Endothelial cell (in vitro differentiated cells): ENCODE results near the gene TNFSF12. TPM values are rescaled to one million over a fixed set of nuclear protein-coding genes. Genes with fewer than 3 reads are reported as not detected.
A peak's percentile ranks its signal among the peaks of the same experiment; 100 is the strongest.

ENCODE experiments used
- DNase-seq: peaks from one replicate; pipeline ENCODE4 v3.0.0; 2021; ENCODE audit warnings: low spot score
- H3K27ac Mint-ChIP-seq: one replicate; pipeline ENCODE4 v1.8.0; 2021; ENCODE audit warnings: mixed read lengths, inconsistent platforms; ENCODE audit not compliant: unreplicated experiment
- H3K27me3 Mint-ChIP-seq: one replicate; pipeline ENCODE4 v1.8.0; 2021; ENCODE audit warnings: mild to moderate bottlenecking, moderate library complexity, mixed read lengths, inconsistent platforms; ENCODE audit not compliant: unreplicated experiment
- H3K36me3 Mint-ChIP-seq: one replicate; pipeline ENCODE4 v1.8.0; 2021; ENCODE audit warnings: mild to moderate bottlenecking, low read depth, mixed read lengths, inconsistent platforms; ENCODE audit not compliant: unreplicated experiment
- H3K4me1 Mint-ChIP-seq: one replicate; pipeline ENCODE4 v1.8.0; 2021; ENCODE audit warnings: mild to moderate bottlenecking, mixed read lengths, inconsistent platforms; ENCODE audit not compliant: unreplicated experiment
- H3K4me3 Mint-ChIP-seq: one replicate; pipeline ENCODE4 v1.8.0; 2021; ENCODE audit warnings: mild to moderate bottlenecking, mixed read lengths, inconsistent platforms; ENCODE audit not compliant: unreplicated experiment
- H3K9me3 Mint-ChIP-seq: one replicate; pipeline ENCODE4 v1.8.0; 2021; ENCODE audit warnings: mixed read lengths, inconsistent platforms; ENCODE audit not compliant: unreplicated experiment
- total RNA-seq: library from RNA; stranded (reverse); fragmentation: NEBNext Ultra II Directional; extraction: Animal tissue kit (Norgen Biotek cat#: 25700); gene quantifications from one replicate; pipeline ENCODE4 v1.2.1, GENCODE V29; 2021; ENCODE audit not compliant: unreplicated experiment
- TF ChIP-seq, protein P1 (sequence below): fragments of 200-600 bp; sonication (generic); IDR thresholded peaks from one replicate; pipeline ENCODE4 v1.5.0; 2021; ENCODE audit warnings: antibody characterized with exemption; ENCODE audit not compliant: unreplicated experiment

Gene TNFSF12
- total RNA-seq, 1 donor from 2014 or later: 16.3 TPM

DNA sequence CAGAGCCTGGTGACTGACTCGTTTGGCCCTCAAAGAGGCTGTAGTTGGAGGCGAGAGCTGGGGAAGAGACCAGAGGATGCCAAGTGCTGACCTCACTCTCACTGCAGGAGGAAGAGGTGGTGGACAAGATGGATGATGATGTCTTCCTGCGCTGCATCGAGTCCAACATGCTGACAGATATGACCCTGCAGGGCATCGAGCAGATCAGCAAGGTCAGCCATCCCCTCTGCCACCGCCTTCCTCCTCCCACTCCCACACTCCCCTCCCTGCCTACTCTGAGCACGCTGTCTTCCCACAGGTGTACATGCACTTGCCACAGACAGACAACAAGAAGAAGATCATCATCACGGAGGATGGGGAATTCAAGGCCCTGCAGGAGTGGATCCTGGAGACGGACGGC lies 37.8 kb upstream of the TNFSF12 start:
- Mint-ChIP-seq H3K4me3 (peak overlapping the region; percentile 76), H3K4me1 (no peaks in the 10 kb centered on the region), H3K27me3 (peaks cover 8% of the 10 kb centered on the region), H3K36me3 (peaks cover 43% of the 10 kb centered on the region), H3K27ac (no peak overlapping the region), H3K9me3 (no peaks in the 10 kb centered on the region)
- DNase-seq: no peak
- TF ChIP-seq, protein P1, sequence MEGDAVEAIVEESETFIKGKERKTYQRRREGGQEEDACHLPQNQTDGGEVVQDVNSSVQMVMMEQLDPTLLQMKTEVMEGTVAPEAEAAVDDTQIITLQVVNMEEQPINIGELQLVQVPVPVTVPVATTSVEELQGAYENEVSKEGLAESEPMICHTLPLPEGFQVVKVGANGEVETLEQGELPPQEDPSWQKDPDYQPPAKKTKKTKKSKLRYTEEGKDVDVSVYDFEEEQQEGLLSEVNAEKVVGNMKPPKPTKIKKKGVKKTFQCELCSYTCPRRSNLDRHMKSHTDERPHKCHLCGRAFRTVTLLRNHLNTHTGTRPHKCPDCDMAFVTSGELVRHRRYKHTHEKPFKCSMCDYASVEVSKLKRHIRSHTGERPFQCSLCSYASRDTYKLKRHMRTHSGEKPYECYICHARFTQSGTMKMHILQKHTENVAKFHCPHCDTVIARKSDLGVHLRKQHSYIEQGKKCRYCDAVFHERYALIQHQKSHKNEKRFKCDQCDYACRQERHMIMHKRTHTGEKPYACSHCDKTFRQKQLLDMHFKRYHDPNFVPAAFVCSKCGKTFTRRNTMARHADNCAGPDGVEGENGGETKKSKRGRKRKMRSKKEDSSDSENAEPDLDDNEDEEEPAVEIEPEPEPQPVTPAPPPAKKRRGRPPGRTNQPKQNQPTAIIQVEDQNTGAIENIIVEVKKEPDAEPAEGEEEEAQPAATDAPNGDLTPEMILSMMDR: no peak

DNA sequence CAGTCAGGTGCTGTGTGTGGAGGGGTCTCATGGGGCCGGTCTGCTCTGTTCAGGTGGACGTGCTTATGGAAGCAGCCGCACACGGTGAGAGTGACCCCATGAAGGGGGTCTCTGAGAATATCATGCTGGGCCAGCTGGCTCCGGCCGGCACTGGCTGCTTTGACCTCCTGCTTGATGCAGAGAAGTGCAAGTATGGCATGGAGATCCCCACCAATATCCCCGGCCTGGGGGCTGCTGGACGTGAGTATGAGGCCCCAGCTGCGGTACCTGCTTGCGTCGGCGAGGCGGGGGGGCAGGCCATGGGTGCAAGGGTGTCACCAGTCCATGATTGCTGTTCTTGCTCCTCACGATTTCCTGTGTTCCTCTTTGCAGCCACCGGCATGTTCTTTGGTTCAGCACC lies 36.8 kb upstream of the TNFSF12 start:
- peaks cover 9% of the 10 kb centered on the region for H3K27me3 Mint-ChIP-seq
- H3K36me3 Mint-ChIP-seq: peaks cover 43% of the 10 kb centered on the region
- no peaks in the 10 kb centered on the region for H3K4me1 Mint-ChIP-seq

DNA sequence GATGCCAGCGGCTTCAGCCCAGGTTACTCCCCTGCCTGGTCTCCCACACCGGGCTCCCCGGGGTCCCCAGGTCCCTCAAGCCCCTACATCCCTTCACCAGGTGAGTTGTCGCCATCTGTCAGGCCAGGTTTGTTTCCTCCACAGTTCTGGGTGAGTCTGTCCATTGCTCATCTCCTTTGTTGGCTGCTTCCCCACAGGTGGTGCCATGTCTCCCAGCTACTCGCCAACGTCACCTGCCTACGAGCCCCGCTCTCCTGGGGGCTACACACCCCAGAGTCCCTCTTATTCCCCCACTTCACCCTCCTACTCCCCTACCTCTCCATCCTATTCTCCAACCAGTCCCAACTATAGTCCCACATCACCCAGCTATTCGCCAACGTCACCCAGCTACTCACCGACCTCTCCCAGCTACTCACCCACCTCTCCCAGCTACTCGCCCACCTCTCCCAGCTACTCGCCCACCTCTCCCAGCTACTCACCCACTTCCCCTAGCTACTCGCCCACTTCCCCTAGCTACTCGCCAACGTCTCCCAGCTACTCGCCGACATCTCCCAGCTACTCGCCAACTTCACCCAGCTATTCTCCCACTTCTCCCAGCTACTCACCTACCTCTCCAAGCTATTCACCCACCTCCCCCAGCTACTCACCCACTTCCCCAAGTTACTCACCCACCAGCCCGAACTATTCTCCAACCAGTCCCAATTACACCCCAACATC lies 35.9 kb upstream of the TNFSF12 start:
- Mint-ChIP-seq H3K36me3 (peaks cover 41% of the 10 kb centered on the region), H3K27ac (no peak overlapping the region), H3K9me3 (no peaks in the 10 kb centered on the region), H3K27me3 (peaks cover 9% of the 10 kb centered on the region), H3K4me3 (peak overlapping the region; percentile 23), H3K4me1 (no peaks in the 10 kb centered on the region)
- TF ChIP-seq, protein P1: no peak
- no peak for DNase-seq

More for the DNA sequence above, 36.8 kb upstream of the TNFSF12 start:
- Mint-ChIP-seq H3K9me3 (no peaks in the 10 kb centered on the region), H3K4me3 (peak overlapping the region; percentile 76), H3K27ac (no peak overlapping the region)
- no peak for DNase-seq
- TF ChIP-seq, protein P1: no peak

DNA sequence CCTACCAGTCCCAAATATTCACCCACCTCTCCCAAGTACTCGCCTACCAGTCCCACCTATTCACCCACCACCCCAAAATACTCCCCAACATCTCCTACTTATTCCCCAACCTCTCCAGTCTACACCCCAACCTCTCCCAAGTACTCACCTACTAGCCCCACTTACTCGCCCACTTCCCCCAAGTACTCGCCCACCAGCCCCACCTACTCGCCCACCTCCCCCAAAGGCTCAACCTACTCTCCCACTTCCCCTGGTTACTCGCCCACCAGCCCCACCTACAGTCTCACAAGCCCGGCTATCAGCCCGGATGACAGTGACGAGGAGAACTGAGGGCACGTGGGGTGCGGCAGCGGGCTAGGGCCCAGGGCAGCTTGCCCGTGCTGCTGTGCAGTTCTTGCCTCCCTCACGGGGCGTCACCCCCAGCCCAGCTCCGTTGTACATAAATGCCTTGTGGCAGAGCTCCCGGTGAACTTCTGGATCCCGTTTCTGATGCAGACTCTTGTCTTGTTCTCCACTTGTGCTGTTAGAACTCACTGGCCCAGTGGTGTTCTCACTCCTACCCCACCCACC lies 34.9 kb upstream of the TNFSF12 start:
- peaks cover 33% of the 10 kb centered on the region for H3K36me3 Mint-ChIP-seq
- no peak overlapping the region for H3K4me3 Mint-ChIP-seq
- H3K27me3 Mint-ChIP-seq: peaks cover 9% of the 10 kb centered on the region
- H3K9me3 Mint-ChIP-seq: no peaks in the 10 kb centered on the region
- no peaks in the 10 kb centered on the region for H3K4me1 Mint-ChIP-seq
- H3K27ac Mint-ChIP-seq: no peak overlapping the region
- TF ChIP-seq, protein P1: no peak
- no peak for DNase-seq
